CD4-positive, alpha-beta T cell treated with Interleukin-6 at 100 ng/mL for 8 hours (primary cell): ENCODE measurements around the gene RAB18.
"Not testable (repeated sequence)": the region's sequence is repeated elsewhere in the genome, so short reads cannot be mapped to it uniquely, and the experiment has no call there.

Source experiments
- DNase-seq: peaks from one replicate; pipeline ENCODE4 v3.0.0-alpha.2; 2020; ENCODE audit warnings: mixed read lengths, low spot score

The RAB18 gene

GRCh38 chr10:27504808-27505460 lies 830 bp downstream of the RAB18 start:
- no peak for DNase-seq

GRCh38 chr10:27505537-27505936 lies 1.4 kb downstream of the RAB18 start:
- not testable (repeated sequence) for DNase-seq

- no peak for DNase-seq
Observed at GRCh38 chr10:27506280-27506679, 2.2 kb downstream of the RAB18 start.

- DNase-seq = no peak
Observed at GRCh38 chr10:27512548-27512947, 8.4 kb downstream of the RAB18 start.

GRCh38 chr10:27513451-27514191 lies 9.5 kb downstream of the RAB18 start:
- DNase-seq = peak; percentile 8

- DNase-seq = no peak
Observed at GRCh38 chr10:27514243-27514642, 10.1 kb downstream of the RAB18 start.

GRCh38 chr10:27518261-27518660 lies 14.2 kb downstream of the RAB18 start:
- no peak for DNase-seq

GRCh38 chr10:27525819-27526218 lies 21.7 kb downstream of the RAB18 start:
- no peak for DNase-seq

- DNase-seq = no peak
Observed at GRCh38 chr10:27526242-27526641, 22.1 kb downstream of the RAB18 start.

- no peak for DNase-seq
Observed at GRCh38 chr10:27527666-27528295, 23.7 kb downstream of the RAB18 start.

- DNase-seq = no peak
Observed at GRCh38 chr10:27529010-27529783, 25.1 kb downstream of the RAB18 start.

GRCh38 chr10:27530477-27530876 lies 26.4 kb downstream of the RAB18 start:
- no peak for DNase-seq

GRCh38 chr10:27531336-27531847 lies 27.3 kb downstream of the RAB18 start:
- no peak for DNase-seq

GRCh38 chr10:27534161-27534700 lies 30.1 kb downstream of the RAB18 start:
- DNase-seq = no peak

- DNase-seq = no peak
Observed at GRCh38 chr10:27535317-27535716, 31.2 kb downstream of the RAB18 start.

- no peak for DNase-seq
Observed at GRCh38 chr10:27536437-27536836, 32.3 kb downstream of the RAB18 start.

GRCh38 chr10:27537166-27537565 lies 33.1 kb downstream of the RAB18 start:
- no peak for DNase-seq

- no peak for DNase-seq
Observed at GRCh38 chr10:27537787-27538186, 33.7 kb downstream of the RAB18 start.

GRCh38 chr10:27540672-27541071 lies 36.6 kb downstream of the RAB18 start:
- DNase-seq = no peak

- DNase-seq = peak; percentile 24
Observed at GRCh38 chr10:27541796-27542729, 38.0 kb downstream of the RAB18 start.

GRCh38 chr10:27542812-27543211 lies 38.7 kb downstream of the RAB18 start:
- DNase-seq = no peak
